Omental fat pad (tissue), 4 donors: ENCODE data around the gene LCE2D. TPM values are rescaled to one million over a fixed set of nuclear protein-coding genes. Genes with fewer than 3 reads are reported as not detected.

Source experiments
- ATAC-seq: fragments of 150-250 bp; one replicate; pipeline ENCODE4 v1.9.1; 2016; ENCODE audit warnings: mild to moderate bottlenecking, moderate library complexity; ENCODE audit not compliant: low FRiP score
- DNase-seq: peaks from one replicate; pipeline ENCODE4 v3.0.0-alpha.2; 2019; ENCODE audit warnings: low spot score
- CTCF ChIP-seq, 3 donors: fragments of 450-650 bp; IDR thresholded peaks; one replicate each; pipeline ENCODE4 v1.5.1; 2016 to 2017; ENCODE audit warnings: antibody characterized with exemption in 3 of 3, mild to moderate bottlenecking in 3 of 3, moderate library complexity in 2 of 3
- total RNA-seq, 4 donors: library from RNA; depleted of rRNA; stranded (reverse); fragments of >200 nt; gene quantifications; one replicate each; pipeline ENCODE4 v1.1.0, GENCODE V29; 2016

The LCE2D gene
- total RNA-seq, 4 donors from 2014 or later, result not detected

- ATAC-seq, result no peak
- no peak for TF ChIP-seq CTCF (IDR thresholded peaks at IDR 0.05)
- DNase-seq, result no peak
Observed at GRCh38 chr1:152640351-152640750, 22.8 kb upstream of the LCE2D start.

- ATAC-seq (no peak), DNase-seq (no peak)
- TF ChIP-seq CTCF (IDR thresholded peaks at IDR 0.05), result no peak
Observed at GRCh38 chr1:152643945-152644344, 19.2 kb upstream of the LCE2D start.

- ATAC-seq (no peak), DNase-seq (no peak)
- no peak for TF ChIP-seq CTCF (IDR thresholded peaks at IDR 0.05)
Observed at GRCh38 chr1:152645146-152645545, 18.0 kb upstream of the LCE2D start.

GRCh38 chr1:152646656-152647055, 16.5 kb upstream of the LCE2D start:
- TF ChIP-seq CTCF (IDR thresholded peaks at IDR 0.05), result no peak
- ATAC-seq, result no peak
- DNase-seq, result no peak

- DNase-seq, result no peak
Observed at GRCh38 chr1:152654110-152654509, 9.1 kb upstream of the LCE2D start.

GRCh38 chr1:152656459-152656858, 6.7 kb upstream of the LCE2D start:
- ATAC-seq, result no peak
- no peak for DNase-seq
- TF ChIP-seq CTCF (IDR thresholded peaks at IDR 0.05), result no peak

More at GRCh38 chr1:152654110-152654509, 9.1 kb upstream of the LCE2D start:
- ATAC-seq, result no peak
- no peak for TF ChIP-seq CTCF (IDR thresholded peaks at IDR 0.05)

GRCh38 chr1:152657677-152658076, 5.5 kb upstream of the LCE2D start:
- ATAC-seq (no peak), DNase-seq (no peak)
- no peak for TF ChIP-seq CTCF (IDR thresholded peaks at IDR 0.05)
